WI38 (cell line): ENCODE results near the gene GZMM.

Experiments used
- H3K4me3 ChIP-seq: 2 replicates; pipeline ENCODE4 v1.5.1; 2011; ENCODE audit warnings: low read depth, mild to moderate bottlenecking, control low read depth, low read length
- TF ChIP-seq, protein P1 (sequence below): IDR thresholded peaks from 2 replicates; pipeline ENCODE4 v1.5.1; 2012; ENCODE audit warnings: low read depth, mild to moderate bottlenecking, control low read depth, low read length

The GZMM gene

DNA sequence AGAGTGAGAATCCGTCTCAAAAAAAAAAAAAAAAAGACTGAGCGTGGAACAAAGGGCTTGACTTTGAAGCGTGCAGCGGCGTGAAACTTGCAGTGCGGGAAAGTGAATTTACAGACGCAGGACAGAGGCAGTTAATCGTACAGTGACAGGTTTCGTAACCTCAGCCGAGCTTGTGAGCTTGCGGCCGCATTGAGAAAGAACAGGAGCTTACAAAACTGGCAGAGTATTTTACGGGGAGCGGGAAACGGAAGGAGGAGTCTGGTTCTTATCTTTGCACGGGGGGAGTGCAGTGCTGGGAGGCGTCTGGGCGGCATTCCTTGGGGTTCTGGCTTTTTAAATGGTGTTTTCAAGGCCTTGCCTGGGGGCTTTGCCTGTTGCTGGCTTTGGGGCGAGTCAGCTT lies 22.6 kb downstream of the GZMM start:
- no peak overlapping the region for H3K4me3 ChIP-seq
- TF ChIP-seq, protein P1, sequence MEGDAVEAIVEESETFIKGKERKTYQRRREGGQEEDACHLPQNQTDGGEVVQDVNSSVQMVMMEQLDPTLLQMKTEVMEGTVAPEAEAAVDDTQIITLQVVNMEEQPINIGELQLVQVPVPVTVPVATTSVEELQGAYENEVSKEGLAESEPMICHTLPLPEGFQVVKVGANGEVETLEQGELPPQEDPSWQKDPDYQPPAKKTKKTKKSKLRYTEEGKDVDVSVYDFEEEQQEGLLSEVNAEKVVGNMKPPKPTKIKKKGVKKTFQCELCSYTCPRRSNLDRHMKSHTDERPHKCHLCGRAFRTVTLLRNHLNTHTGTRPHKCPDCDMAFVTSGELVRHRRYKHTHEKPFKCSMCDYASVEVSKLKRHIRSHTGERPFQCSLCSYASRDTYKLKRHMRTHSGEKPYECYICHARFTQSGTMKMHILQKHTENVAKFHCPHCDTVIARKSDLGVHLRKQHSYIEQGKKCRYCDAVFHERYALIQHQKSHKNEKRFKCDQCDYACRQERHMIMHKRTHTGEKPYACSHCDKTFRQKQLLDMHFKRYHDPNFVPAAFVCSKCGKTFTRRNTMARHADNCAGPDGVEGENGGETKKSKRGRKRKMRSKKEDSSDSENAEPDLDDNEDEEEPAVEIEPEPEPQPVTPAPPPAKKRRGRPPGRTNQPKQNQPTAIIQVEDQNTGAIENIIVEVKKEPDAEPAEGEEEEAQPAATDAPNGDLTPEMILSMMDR = no peak

DNA sequence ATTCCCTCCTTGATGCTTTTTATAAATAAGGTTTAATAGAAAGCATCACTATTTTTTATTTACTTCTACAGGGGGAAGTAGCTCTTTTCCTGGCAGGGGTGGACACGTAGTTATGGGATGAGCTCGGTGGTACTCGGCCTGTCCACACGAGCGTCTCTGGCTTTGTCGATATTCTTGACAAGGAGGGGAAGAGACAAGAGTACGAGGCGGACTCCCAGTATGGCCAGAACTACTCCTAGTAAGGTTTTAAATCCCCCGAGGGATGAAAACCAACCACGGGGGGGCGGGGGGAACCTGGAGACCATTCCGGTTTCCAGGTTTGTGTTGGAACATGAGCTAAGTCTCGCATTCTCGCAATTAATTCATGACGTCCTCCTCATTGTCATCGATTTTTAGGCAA lies 23.0 kb downstream of the GZMM start:
- H3K4me3 ChIP-seq = no peak overlapping the region
- TF ChIP-seq, protein P1 = no peak

DNA sequence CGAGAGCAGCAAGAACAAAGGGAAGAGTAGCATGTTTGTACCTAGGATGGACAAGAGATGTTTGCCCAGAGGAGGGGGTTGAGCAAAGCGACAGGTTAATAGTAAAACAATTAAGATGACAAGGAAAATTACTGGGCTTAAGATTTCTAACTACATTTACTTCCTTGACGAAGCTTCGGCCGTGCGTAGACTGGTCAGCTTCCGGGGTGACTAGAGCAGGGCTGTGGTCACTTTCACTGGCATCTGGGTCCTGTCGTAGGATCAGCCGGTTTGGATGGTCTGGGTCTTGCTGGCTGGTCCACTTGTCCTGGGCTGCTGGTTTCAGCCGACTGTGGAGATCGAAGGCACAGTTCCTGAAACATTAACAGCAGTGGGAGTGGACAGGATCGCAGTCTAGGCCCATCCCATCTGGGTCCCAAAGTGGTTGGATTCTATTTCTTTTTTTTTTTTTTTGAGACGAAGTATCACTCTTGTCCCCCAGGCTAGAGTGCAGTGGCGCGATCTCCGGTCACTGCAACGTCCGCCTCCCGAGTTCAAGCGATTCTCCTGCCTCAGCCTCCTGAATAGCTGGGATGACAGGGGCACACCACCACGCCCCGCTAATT lies 23.5 kb downstream of the GZMM start:
- no peak overlapping the region for H3K4me3 ChIP-seq
- TF ChIP-seq, protein P1 = no peak

DNA sequence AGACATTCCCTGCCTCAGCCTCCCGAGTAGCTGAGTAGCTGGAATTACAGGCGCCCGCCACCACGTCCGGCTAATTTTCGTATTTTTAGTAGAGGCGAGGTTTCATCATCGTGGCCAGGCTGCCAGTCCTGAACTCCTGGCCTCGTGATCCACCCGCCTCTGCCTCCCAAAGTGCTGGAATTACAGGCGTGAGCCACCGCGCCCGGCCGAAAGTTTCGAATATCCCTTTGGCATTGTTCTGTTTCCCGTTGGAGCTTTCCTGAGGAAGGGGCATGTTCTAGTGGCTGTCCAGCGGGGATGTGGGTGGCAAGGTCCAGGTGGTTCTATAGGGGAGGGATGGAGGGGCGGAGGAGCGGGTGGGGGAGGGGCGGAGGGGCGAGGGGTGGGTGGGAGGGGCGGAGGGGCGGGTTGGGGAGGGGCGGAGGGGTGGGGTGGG lies 26.4 kb downstream of the GZMM start:
- TF ChIP-seq, protein P1 = no peak
- no peak overlapping the region for H3K4me3 ChIP-seq

DNA sequence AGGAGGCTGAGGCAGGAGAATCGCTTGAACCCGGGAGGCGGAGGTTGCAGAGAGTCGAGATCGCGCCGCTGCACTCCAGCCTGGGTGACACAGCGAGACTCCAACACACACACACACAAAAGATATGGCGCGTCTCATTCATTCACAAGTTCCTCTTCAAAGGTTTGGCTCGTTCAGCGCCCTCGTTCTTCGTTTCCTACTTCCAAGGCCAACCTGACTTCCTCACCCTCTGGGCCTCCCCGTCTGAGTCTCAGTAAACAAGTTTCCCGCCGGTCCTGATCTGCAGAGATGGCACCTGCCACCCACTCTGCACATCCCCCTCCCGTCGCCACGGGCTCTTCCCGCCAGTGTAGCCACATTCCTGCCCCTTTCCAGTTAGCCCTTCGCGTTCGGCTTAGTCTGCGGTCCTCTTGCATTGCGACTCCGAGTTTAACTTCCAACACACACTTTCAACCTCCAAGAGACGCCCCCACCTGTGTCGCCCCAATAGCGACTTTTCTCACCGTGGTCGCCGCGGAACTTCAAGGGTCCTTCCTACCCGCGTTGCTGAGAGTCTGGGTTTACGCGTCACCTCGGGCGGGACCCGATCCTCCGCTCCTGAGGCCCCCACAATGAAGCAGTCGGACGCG lies 27.2 kb downstream of the GZMM start:
- TF ChIP-seq, protein P1 = no peak
- peak overlapping the region; percentile 56 for H3K4me3 ChIP-seq

DNA sequence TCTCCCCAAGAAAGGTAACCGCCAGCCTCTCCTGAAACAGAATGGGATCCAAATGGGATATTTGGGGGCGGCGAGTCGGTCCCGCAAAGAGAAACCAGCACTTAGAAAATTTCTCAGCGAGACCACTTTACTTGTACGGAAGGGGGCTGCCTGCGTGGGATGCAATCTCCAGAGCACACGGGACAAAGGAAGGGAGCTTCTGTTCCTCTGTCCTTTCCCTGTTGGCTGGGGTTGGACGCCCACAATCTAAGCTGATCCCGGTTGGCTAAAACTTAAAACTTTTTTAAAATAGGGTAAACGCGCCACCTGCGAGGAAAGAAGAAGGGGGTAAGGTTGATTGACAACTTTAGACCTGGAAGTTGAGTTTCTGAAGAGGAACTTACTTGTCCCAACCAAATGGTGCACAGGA lies 27.7 kb downstream of the GZMM start:
- H3K4me3 ChIP-seq = peak overlapping the region; percentile 56
- TF ChIP-seq, protein P1 = no peak

DNA sequence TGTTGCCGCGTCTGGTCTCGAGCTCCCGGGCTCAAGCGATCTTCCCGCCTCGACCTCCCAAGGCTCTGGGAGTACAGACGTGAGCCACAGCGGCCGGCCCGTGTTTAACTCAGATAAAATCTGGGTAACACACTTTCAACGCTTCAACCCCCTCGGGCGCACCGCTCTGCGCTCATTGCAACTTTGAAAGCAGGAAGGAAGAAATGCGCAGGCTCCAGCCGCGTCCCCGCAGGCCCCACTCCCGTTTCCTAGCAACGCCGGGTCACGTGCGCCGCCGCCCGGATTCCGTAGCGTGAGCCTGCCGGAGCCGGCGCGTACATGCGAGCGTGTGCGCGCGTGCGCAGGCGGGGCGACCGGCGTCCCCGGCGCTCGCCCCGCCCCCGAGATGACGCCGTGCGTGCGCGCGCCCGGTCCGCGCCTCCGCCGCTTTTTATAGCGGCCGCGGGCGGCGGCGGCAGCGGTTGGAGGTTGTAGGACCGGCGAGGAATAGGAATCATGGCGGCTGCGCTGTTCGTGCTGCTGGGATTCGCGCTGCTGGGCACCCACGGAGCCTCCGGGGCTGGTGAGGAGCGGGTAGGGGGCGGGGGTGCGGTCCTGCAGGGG lies 28.4 kb downstream of the GZMM start, which contains the start of gene BSG:
BSG (plus strand) TSS at position 457 of the 603 bp plus-strand sequence; CDS start at position 496, 39 bp downstream.
- peak within 1 kb of the TSS; percentile 96 for H3K4me3 ChIP-seq
- TF ChIP-seq, protein P1 = no peak
